SK-N-SH (cell line): ENCODE measurements around the gene CD19. TPM values are rescaled to one million over a fixed set of nuclear protein-coding genes. Genes with fewer than 3 reads are reported as not detected.

Experiments used
- CTCF ChIA-PET: fragments of 300-600, 350-600 bp; formaldehyde crosslinking; extraction: SDS; loops from one replicate; lab custom pipeline; 2021; lab: Yijun Ruan, JAX
- POLR2A ChIA-PET: fragments of 350-600 bp; sonication (Branson Sonifier 250); formaldehyde crosslinking; extraction: SDS; loops from one replicate; lab custom pipeline; 2020; ENCODE audit warnings: antibody characterized with exemption, inconsistent platforms; lab: Yijun Ruan, JAX
- DNase-seq: peaks from one replicate; pipeline ENCODE4 v3.0.0; 2012
- H2AFZ ChIP-seq: fragments of 200-600 bp; sonication (generic); 2 replicates; pipeline ENCODE4 v1.8.1; 2016; ENCODE audit warnings: antibody characterized with exemption, mild to moderate bottlenecking, low read depth
- H3F3A ChIP-seq: fragments of 200-600 bp; sonication (generic); replicated peaks from 2 replicates; pipeline ENCODE3; 2016; ENCODE audit warnings: antibody characterized with exemption, mild to moderate bottlenecking; ENCODE audit not compliant: insufficient read depth
- H3K27ac ChIP-seq, 2 experiments: fragments of 200-500 bp in 1 of 2; fragments of 200-600 bp in 1 of 2; sonication (Bioruptor generic) in 1 of 2; sonication (generic), shearing (Covaris generic) in 1 of 2; 2 replicates each; pipeline versions ENCODE4 v1.5.1 to v1.6.1; 2014 to 2016; ENCODE audit warnings: low read depth in 2 of 2, inconsistent platforms in 1 of 2, low read length in 1 of 2, mild to moderate bottlenecking in 1 of 2, mixed read lengths in 1 of 2
- H3K27me3 ChIP-seq: fragments of 200-600 bp; sonication (generic), shearing (Covaris generic); 2 replicates; pipeline ENCODE4 v1.6.1; 2016; ENCODE audit warnings: mixed run types; ENCODE audit not compliant: insufficient read depth
- H3K36me3 ChIP-seq, 2 experiments: fragments of 200-500 bp in 1 of 2; fragments of 200-600 bp in 1 of 2; sonication (Bioruptor generic) in 1 of 2; sonication (generic) in 1 of 2; replicated peaks in 1 of 2; 2 replicates each; pipeline versions ENCODE3 to v1.5.1; 2014 to 2016; ENCODE audit warnings: low read length in 1 of 2, mild to moderate bottlenecking in 1 of 2; ENCODE audit not compliant: insufficient read depth in 2 of 2, control insufficient read depth in 1 of 2
- H3K4me1 ChIP-seq, 2 experiments: fragments of 200-500 bp in 1 of 2; fragments of 200-600 bp in 1 of 2; sonication (Bioruptor generic) in 1 of 2; sonication (generic), shearing (Covaris generic) in 1 of 2; 2 replicates each; pipeline versions ENCODE4 v1.5.1 to v1.6.1; 2014 to 2016; ENCODE audit warnings: low read depth in 1 of 2, low read length in 1 of 2, mixed run types in 1 of 2; ENCODE audit not compliant: insufficient read depth in 2 of 2, control insufficient read depth in 1 of 2
- H3K4me2 ChIP-seq: fragments of 200-600 bp; sonication (generic), shearing (Covaris generic); 2 replicates; pipeline ENCODE4 v1.6.1; 2017; ENCODE audit warnings: mixed run types
- H3K4me3 ChIP-seq, 2 experiments: fragments of 200-500 bp in 1 of 2; fragments of 200-600 bp in 1 of 2; sonication (Bioruptor generic) in 1 of 2; sonication (generic), shearing (Covaris generic) in 1 of 2; 2 replicates each; pipeline versions ENCODE4 v1.5.1 to v1.8.1; 2014 to 2016; ENCODE audit warnings: low read depth in 2 of 2, inconsistent platforms in 1 of 2, low read length in 1 of 2, mild to moderate bottlenecking in 1 of 2, mixed read lengths in 1 of 2, moderate library complexity in 1 of 2
- H3K79me2 ChIP-seq: fragments of 200-600 bp; sonication (generic); 2 replicates; pipeline ENCODE4 v1.8.1; 2017; ENCODE audit warnings: mild to moderate bottlenecking; ENCODE audit not compliant: insufficient read depth
- H3K9ac ChIP-seq: fragments of 200-600 bp; sonication (generic); 2 replicates; pipeline ENCODE4 v1.6.1; 2017; ENCODE audit warnings: mixed run types
- H3K9me2 ChIP-seq: fragments of 200-600 bp; sonication (generic); 2 replicates; pipeline ENCODE4 v1.6.1; 2017; ENCODE audit warnings: mixed run types
- H3K9me3 ChIP-seq: fragments of 200-600 bp; sonication (generic); 2 replicates; pipeline ENCODE4 v1.6.1; 2017; ENCODE audit warnings: mixed run types, mild to moderate bottlenecking, moderate library complexity
- H4K20me1 ChIP-seq: fragments of 200-600 bp; sonication (generic); 2 replicates; pipeline ENCODE4 v1.6.1; 2017; ENCODE audit warnings: mild to moderate bottlenecking, mixed run types; ENCODE audit not compliant: insufficient read depth
- CHD2 ChIP-seq: fragments of 150-350 bp; IDR thresholded peaks from 2 replicates; pipeline ENCODE4 v1.6.1; 2018; ENCODE audit warnings: low read length; ENCODE audit not compliant: partially characterized antibody
- ELF1 ChIP-seq: IDR thresholded peaks from 2 replicates; pipeline ENCODE4 v1.4.0; 2012
- EP300 ChIP-seq, 2 experiments: IDR thresholded peaks; 2 replicates each; pipeline versions ENCODE4 v1.4.0 to v1.6.1; 2012; ENCODE audit warnings: borderline replicate concordance in 1 of 2, low read depth in 1 of 2, low read length in 1 of 2
- FOSL2 ChIP-seq: IDR thresholded peaks from 2 replicates; pipeline ENCODE4 v1.4.0; 2012; ENCODE audit warnings: low read depth, mild to moderate bottlenecking, moderate library complexity, borderline replicate concordance
- FOXJ3 ChIP-seq: sonication (generic); formaldehyde crosslinking; IDR thresholded peaks from 2 replicates; pipeline ENCODE4 v1.5.1; 2020; ENCODE audit warnings: mild to moderate bottlenecking, missing genetic modification reagents
- GATA2 ChIP-seq: sonication (generic); formaldehyde crosslinking; IDR thresholded peaks from 2 replicates; pipeline ENCODE4 v1.5.0; 2020; ENCODE audit warnings: mild to moderate bottlenecking, missing genetic modification reagents
- MEF2A ChIP-seq: IDR thresholded peaks from 2 replicates; pipeline ENCODE4 v1.4.0; 2012; ENCODE audit warnings: low read depth, borderline replicate concordance
- RFX5 ChIP-seq: IDR thresholded peaks from 2 replicates; pipeline ENCODE4 v1.6.1; 2012; ENCODE audit warnings: mild to moderate bottlenecking, improper control_type of control experiment, low read length
- SMC3 ChIP-seq: IDR thresholded peaks from 2 replicates; pipeline ENCODE4 v1.6.1; 2012; ENCODE audit warnings: low read depth, low read length, improper control_type of control experiment
- WGBS: methylation state at CpG from one replicate; pipeline ENCODE4 v1.1.6; 2017; ENCODE audit warnings: low lambda C conversion rate; 5-methylcytosine and 5-hydroxymethylcytosine counted together
- polyA plus RNA-seq, 3 experiments: library from polyadenylated mRNA; depleted of rRNA; stranded (reverse); fragments of >200 nt; gene quantifications; 2 replicates each; pipeline ENCODE4 v1.2.3, GENCODE V29; 2012
- TF ChIP-seq, protein P1 (sequence below): IDR thresholded peaks from 2 replicates; pipeline ENCODE4 v1.4.0; 2012; ENCODE audit warnings: low read depth
- TF ChIP-seq, protein P2 (sequence below): IDR thresholded peaks from 2 replicates; pipeline ENCODE4 v1.4.0; 2012; ENCODE audit warnings: low read depth, borderline replicate concordance

CD19 gene
- polyA plus RNA-seq, 1 of the 3 experiments (the other 2 are of a cell fraction) = not detected

DNA sequence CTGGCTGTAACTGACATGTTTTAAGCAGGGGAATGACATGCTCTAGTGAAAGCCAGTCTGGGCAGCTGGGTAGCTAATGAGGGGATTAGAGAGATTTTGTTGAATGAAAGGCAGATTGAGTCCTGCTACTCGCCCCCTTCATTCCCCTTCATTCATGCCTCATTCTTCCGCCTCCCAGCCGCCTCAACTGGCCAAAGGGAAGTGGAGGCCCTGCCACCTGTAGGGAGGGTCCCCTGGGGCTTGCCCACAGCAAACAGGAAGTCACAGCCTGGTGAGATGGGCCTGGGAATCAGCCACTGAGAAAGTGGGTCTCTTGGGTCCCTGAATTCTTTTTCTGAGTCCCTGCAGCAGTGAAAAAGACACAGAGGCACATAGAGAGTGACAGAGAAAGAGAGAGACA, 1.1 kb upstream of the CD19 start:
- H3K4me1 ChIP-seq = no peaks in the 10 kb centered on the region
- CTCF ChIA-PET = interaction anchor here (0.7 to 1.4 kb wide), 2 partner anchors 13 to 14 kb away, joined by 3 read pairs; no protein-coding TSS in a partner anchor
- H4K20me1 ChIP-seq = no peaks in the 10 kb centered on the region
- H2AFZ ChIP-seq = no peak overlapping the region
- peaks cover 8% of the 10 kb centered on the region for H3F3A ChIP-seq
- POLR2A ChIA-PET = no interaction called here
- H3K79me2 ChIP-seq = no peaks in the 10 kb centered on the region
- no peak for DNase-seq
- no peaks in the 10 kb centered on the region for H3K9me2 ChIP-seq
- no peak overlapping the region for H3K4me2 ChIP-seq
- no peak overlapping the region for H3K27ac ChIP-seq
- no peak for TF ChIP-seq SMC3
- TF ChIP-seq, protein P1, sequence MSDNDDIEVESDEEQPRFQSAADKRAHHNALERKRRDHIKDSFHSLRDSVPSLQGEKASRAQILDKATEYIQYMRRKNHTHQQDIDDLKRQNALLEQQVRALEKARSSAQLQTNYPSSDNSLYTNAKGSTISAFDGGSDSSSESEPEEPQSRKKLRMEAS = no peak
- TF ChIP-seq GATA2 (CRISPR knock-in tag) = no peak
- TF ChIP-seq MEF2A = no peak
- TF ChIP-seq CHD2 = no peak
- TF ChIP-seq ELF1 = no peak
- no peak for TF ChIP-seq FOSL2
- H3K9me3 ChIP-seq = no peaks in the 10 kb centered on the region
- WGBS = 74% methylated on average over 3 of the region's 3 CpGs
- no peaks in the 10 kb centered on the region for H3K36me3 ChIP-seq
- no peak overlapping the region for H3K9ac ChIP-seq
- H3K4me3 ChIP-seq = no peak overlapping the region
- H3K27me3 ChIP-seq = no peaks in the 10 kb centered on the region

DNA sequence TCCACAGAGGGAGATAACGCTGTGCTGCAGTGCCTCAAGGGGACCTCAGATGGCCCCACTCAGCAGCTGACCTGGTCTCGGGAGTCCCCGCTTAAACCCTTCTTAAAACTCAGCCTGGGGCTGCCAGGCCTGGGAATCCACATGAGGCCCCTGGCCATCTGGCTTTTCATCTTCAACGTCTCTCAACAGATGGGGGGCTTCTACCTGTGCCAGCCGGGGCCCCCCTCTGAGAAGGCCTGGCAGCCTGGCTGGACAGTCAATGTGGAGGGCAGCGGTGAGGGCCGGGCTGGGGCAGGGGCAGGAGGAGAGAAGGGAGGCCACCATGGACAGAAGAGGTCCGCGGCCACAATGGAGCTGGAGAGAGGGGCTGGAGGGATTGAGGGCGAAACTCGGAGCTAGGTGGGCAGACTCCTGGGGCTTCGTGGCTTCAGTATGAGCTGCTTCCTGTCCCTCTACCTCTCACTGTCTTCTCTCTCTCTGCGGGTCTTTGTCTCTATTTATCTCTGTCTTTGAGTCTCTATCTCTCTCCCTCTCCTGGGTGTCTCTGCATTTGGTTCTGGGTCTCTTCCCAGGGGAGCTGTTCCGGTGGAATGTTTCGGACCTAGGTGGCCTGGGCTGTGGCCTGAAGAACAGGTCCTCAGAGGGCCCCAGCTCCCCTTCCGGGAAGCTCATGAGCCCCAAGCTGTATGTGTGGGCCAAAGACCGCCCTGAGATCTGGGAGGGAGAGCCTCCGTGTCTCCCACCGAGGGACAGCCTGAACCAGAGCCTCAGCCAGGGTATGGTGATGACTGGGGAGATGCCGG, 769 bp downstream of the CD19 start:
- H3K9me2 ChIP-seq = no peaks in the 10 kb centered on the region
- no peak for DNase-seq
- ChIA-PET CTCF (interaction anchor here (1.1 to 2.2 kb wide), 2 partner anchors 12 to 59 kb away, joined by 3 to 14 read pairs; no protein-coding TSS in a partner anchor), POLR2A (no interaction called here)
- H3K9ac ChIP-seq = no peak overlapping the region
- 80% methylated on average over 19 of the region's 20 CpGs for WGBS
- no peaks in the 10 kb centered on the region for H3F3A ChIP-seq
- no peaks in the 10 kb centered on the region for H3K4me1 ChIP-seq
- H3K27ac ChIP-seq = no peak overlapping the region
- H4K20me1 ChIP-seq = no peaks in the 10 kb centered on the region
- no peaks in the 10 kb centered on the region for H3K27me3 ChIP-seq
- no peaks in the 10 kb centered on the region for H3K36me3 ChIP-seq
- no peak overlapping the region for H3K4me3 ChIP-seq
- H3K9me3 ChIP-seq = no peaks in the 10 kb centered on the region
- H2AFZ ChIP-seq = no peak overlapping the region
- no peak overlapping the region for H3K4me2 ChIP-seq
- TF ChIP-seq, protein P2, sequence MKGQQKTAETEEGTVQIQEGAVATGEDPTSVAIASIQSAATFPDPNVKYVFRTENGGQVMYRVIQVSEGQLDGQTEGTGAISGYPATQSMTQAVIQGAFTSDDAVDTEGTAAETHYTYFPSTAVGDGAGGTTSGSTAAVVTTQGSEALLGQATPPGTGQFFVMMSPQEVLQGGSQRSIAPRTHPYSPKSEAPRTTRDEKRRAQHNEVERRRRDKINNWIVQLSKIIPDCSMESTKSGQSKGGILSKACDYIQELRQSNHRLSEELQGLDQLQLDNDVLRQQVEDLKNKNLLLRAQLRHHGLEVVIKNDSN = no peak
- TF ChIP-seq RFX5 (no peak), FOXJ3 (CRISPR knock-in tag) (no peak), EP300 (IDR thresholded peaks at IDR 0.05; ENCODE audit: borderline replicate concordance in 1 of 2, low read depth in 1 of 2, low read length in 1 of 2) (no peak)
- H3K79me2 ChIP-seq = no peaks in the 10 kb centered on the region
